Omental fat pad (tissue), 4 donors: ENCODE measurements around the gene SCGB3A2. TPM values are rescaled to one million over a fixed set of nuclear protein-coding genes. Genes with fewer than 3 reads are reported as not detected.

ENCODE experiments used
- ATAC-seq: fragments of 150-250 bp; one replicate; pipeline ENCODE4 v1.9.1; 2016; ENCODE audit warnings: mild to moderate bottlenecking, moderate library complexity; ENCODE audit not compliant: low FRiP score
- DNase-seq: peaks from one replicate; pipeline ENCODE4 v3.0.0-alpha.2; 2019; ENCODE audit warnings: low spot score
- total RNA-seq, 4 donors: library from RNA; depleted of rRNA; stranded (reverse); fragments of >200 nt; gene quantifications; one replicate each; pipeline ENCODE4 v1.1.0, GENCODE V29; 2016
- TF ChIP-seq, protein P1 (sequence below), 3 donors: fragments of 450-650 bp; IDR thresholded peaks; one replicate each; pipeline ENCODE4 v1.5.1; 2016 to 2017; ENCODE audit warnings: antibody characterized with exemption in 3 of 3, mild to moderate bottlenecking in 3 of 3, moderate library complexity in 2 of 3

SCGB3A2 gene, protein sequence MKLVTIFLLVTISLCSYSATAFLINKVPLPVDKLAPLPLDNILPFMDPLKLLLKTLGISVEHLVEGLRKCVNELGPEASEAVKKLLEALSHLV
- total RNA-seq = not detected

- DNase-seq (no peak), ATAC-seq (no peak)
- TF ChIP-seq, protein P1, sequence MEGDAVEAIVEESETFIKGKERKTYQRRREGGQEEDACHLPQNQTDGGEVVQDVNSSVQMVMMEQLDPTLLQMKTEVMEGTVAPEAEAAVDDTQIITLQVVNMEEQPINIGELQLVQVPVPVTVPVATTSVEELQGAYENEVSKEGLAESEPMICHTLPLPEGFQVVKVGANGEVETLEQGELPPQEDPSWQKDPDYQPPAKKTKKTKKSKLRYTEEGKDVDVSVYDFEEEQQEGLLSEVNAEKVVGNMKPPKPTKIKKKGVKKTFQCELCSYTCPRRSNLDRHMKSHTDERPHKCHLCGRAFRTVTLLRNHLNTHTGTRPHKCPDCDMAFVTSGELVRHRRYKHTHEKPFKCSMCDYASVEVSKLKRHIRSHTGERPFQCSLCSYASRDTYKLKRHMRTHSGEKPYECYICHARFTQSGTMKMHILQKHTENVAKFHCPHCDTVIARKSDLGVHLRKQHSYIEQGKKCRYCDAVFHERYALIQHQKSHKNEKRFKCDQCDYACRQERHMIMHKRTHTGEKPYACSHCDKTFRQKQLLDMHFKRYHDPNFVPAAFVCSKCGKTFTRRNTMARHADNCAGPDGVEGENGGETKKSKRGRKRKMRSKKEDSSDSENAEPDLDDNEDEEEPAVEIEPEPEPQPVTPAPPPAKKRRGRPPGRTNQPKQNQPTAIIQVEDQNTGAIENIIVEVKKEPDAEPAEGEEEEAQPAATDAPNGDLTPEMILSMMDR (IDR thresholded peaks at IDR 0.05) = no peak
Measured at GRCh38 chr5:147878066-147878759, at the start of gene SCGB3A2. Gene SCGB3A2, plus strand, starts transcription at chr5:147878711. Its CDS starts 93 bp downstream, at chr5:147878804.

- TF ChIP-seq, protein P1 (IDR thresholded peaks at IDR 0.05) = no peak
- no peak for DNase-seq
- no peak for ATAC-seq
Measured at GRCh38 chr5:147830035-147830434, 48.5 kb upstream of the SCGB3A2 start.

GRCh38 chr5:147831465-147831864 lies 47.0 kb upstream of the SCGB3A2 start, which contains the start of gene SPINK1:
Gene SPINK1, minus strand, starts transcription at chr5:147831671. Its CDS starts 94 bp downstream, at chr5:147831577.
- ATAC-seq = no peak
- TF ChIP-seq, protein P1 (IDR thresholded peaks at IDR 0.05) = no peak
- no peak for DNase-seq

- TF ChIP-seq, protein P1 (IDR thresholded peaks at IDR 0.05) = no peak
- DNase-seq = no peak
- no peak for ATAC-seq
Measured at GRCh38 chr5:147832541-147832940, 46.0 kb upstream of the SCGB3A2 start.

- no peak for DNase-seq
- TF ChIP-seq, protein P1 (IDR thresholded peaks at IDR 0.05) = no peak
- no peak for ATAC-seq
Measured at GRCh38 chr5:147835386-147835798, 43.1 kb upstream of the SCGB3A2 start.

DNA sequence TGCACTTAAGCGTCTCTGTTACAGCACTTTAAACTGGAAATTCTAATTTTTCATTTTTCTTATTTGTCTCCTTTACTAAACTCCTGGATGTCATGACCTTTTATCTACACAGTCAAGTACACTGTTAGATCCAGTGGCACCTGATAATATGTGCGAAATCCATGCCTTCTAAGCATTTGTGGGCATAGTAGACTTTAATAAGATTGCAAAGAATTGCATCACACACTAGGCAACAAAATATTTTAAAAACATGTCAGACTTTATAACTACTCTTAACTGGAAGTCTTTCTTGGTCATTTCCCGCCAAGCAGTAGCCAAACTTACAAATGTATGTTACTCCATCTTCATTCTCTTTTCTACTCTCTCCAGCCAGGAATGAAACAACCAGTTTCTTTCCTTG lies 42.1 kb upstream of the SCGB3A2 start:
- TF ChIP-seq, protein P1 (IDR thresholded peaks at IDR 0.05) = no peak
- no peak for ATAC-seq
- no peak for DNase-seq

DNA sequence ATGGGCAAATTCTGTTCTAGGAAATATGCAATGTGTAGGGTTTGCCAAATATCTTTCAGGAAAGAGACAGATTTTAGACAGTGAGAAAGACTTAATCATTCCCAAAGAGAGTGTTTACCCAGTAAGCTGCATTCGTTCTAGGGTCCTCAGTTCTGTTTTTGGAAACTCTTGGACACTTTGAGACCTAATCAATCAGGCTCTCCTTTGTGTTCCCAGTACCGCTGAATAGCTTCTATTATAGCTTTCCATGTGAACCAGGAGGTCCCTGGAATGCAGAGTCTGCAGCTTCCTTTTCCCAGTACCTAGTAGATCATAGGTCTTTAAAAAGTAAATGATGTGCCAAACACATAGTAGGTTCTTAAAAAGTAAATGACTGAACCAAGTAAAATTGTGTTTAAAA lies 35.6 kb upstream of the SCGB3A2 start:
- DNase-seq (no peak), ATAC-seq (no peak)
- TF ChIP-seq, protein P1 (IDR thresholded peaks at IDR 0.05) = no peak
